ENCODE measurements around the gene VENTX. TPM values are rescaled to one million over a fixed set of nuclear protein-coding genes. Genes with fewer than 3 reads are reported as not detected.

VENTX gene
- total and polyA plus RNA-seq, 10 of the 15 experiments (the other 5 are each of a cell fraction or from before 2014, with no cell fraction given), result 0.05 TPM; not detected in 9

GRCh38 chr10:133213641-133214467 lies 23.8 kb upstream of the VENTX start:
- DNase-seq (ENCODE audit: low read depth, low spot score) (no peak), ATAC-seq (no peak), FAIRE-seq (no peak)
- ChIA-PET SMC1A (ENCODE audit: uncharacterized antibody, unreplicated experiment) (no interaction called here), CTCF (no interaction called here), POLR2A (no interaction called here), RAD21 (ENCODE audit: unreplicated experiment) (no interaction called here)
- no peaks in the 10 kb centered on the region for H3K27me3 ChIP-seq (replicated peaks in 1 of 2; ENCODE audit: control insufficient read depth in 2 of 2, insufficient read depth in 2 of 2, low read length in 1 of 2)
- no peaks in the 10 kb centered on the region for H3K9me3 ChIP-seq (replicated peaks; ENCODE audit: control insufficient read depth, insufficient read depth, low read length)
- H3K4me2 ChIP-seq (ENCODE audit: control insufficient read depth, insufficient read depth), result no peak overlapping the region
- intact Hi-C loops (cut with micrococcal nuclease; ENCODE audit: unreplicated experiment) (no loop called here), in situ Hi-C loops (cut with MboI) (no loop called here)
- no peak overlapping the region for H3K27ac ChIP-seq (ENCODE audit: control insufficient read depth, insufficient read depth)
- TF ChIP-seq YBX1 (IDR thresholded peaks at IDR 0.05), result no peak
- no peak for TF ChIP-seq BACH1 (IDR thresholded peaks at IDR 0.05; ENCODE audit: borderline replicate concordance)
- TF ChIP-seq MTA2 (IDR thresholded peaks at IDR 0.05; ENCODE audit: low read depth), result no peak
- TF ChIP-seq, protein P1, sequence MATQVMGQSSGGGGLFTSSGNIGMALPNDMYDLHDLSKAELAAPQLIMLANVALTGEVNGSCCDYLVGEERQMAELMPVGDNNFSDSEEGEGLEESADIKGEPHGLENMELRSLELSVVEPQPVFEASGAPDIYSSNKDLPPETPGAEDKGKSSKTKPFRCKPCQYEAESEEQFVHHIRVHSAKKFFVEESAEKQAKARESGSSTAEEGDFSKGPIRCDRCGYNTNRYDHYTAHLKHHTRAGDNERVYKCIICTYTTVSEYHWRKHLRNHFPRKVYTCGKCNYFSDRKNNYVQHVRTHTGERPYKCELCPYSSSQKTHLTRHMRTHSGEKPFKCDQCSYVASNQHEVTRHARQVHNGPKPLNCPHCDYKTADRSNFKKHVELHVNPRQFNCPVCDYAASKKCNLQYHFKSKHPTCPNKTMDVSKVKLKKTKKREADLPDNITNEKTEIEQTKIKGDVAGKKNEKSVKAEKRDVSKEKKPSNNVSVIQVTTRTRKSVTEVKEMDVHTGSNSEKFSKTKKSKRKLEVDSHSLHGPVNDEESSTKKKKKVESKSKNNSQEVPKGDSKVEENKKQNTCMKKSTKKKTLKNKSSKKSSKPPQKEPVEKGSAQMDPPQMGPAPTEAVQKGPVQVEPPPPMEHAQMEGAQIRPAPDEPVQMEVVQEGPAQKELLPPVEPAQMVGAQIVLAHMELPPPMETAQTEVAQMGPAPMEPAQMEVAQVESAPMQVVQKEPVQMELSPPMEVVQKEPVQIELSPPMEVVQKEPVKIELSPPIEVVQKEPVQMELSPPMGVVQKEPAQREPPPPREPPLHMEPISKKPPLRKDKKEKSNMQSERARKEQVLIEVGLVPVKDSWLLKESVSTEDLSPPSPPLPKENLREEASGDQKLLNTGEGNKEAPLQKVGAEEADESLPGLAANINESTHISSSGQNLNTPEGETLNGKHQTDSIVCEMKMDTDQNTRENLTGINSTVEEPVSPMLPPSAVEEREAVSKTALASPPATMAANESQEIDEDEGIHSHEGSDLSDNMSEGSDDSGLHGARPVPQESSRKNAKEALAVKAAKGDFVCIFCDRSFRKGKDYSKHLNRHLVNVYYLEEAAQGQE (IDR thresholded peaks at IDR 0.05; ENCODE audit: low read depth, low read length), result no peak
- no peak for TF ChIP-seq NR2C2 (IDR thresholded peaks at IDR 0.05; ENCODE audit: borderline replicate concordance, control insufficient read depth, insufficient read length, low read depth)
- no peak for TF ChIP-seq SIN3A (IDR thresholded peaks at IDR 0.05; ENCODE audit: low read depth, low read length)
- TF ChIP-seq BCL3 (IDR thresholded peaks at IDR 0.05; ENCODE audit: borderline replicate concordance, insufficient read depth, low read depth, low read length, poor library complexity, severe bottlenecking), result no peak
- no peak for TF ChIP-seq RBBP5 (conservative IDR thresholded peaks at IDR 0.05)
- no peak for TF ChIP-seq TCF3 (IDR thresholded peaks at IDR 0.05; ENCODE audit: borderline replicate concordance, insufficient read depth, low read depth, low read length)
- no peak for TF ChIP-seq MEF2A (IDR thresholded peaks at IDR 0.05; ENCODE audit: insufficient read depth, low read depth, low read length)
- no peak overlapping the region for H2AFZ ChIP-seq (ENCODE audit: control insufficient read depth, low read depth, low read length)
- no peak overlapping the region for H3K4me3 ChIP-seq
- no peaks in the 10 kb centered on the region for H4K20me1 ChIP-seq (ENCODE audit: control insufficient read depth, insufficient read depth)
- H3K4me1 ChIP-seq (ENCODE audit: control insufficient read depth, insufficient read depth, low read length), result no peaks in the 10 kb centered on the region
- H3K9ac ChIP-seq (ENCODE audit: control insufficient read depth, insufficient read depth, low read length), result no peak overlapping the region
- BruUV-seq (replicated peaks), result no TSS peak
- no peaks in the 10 kb centered on the region for H3K79me2 ChIP-seq (ENCODE audit: control insufficient read depth, insufficient read depth, low read length)
- H3K36me3 ChIP-seq (ENCODE audit: control insufficient read depth in 2 of 2, insufficient read depth in 2 of 2, low read length in 1 of 2), result no peaks in the 10 kb centered on the region
- 22% methylated on average over 28 of the region's 32 CpGs for WGBS (ENCODE audit: insufficient coverage, insufficient replicate concordance, low lambda C conversion rate, missing lambda C conversion rate)
